HUES48 (cell line): ENCODE results near the gene COL4A6.
"Not testable (repeated sequence)": the region's sequence is repeated elsewhere in the genome, so short reads cannot be mapped to it uniquely, and the experiment has no call there.

Experiments
- H3K27ac ChIP-seq: one replicate; pipeline ENCODE4 v1.7.0; 2013; ENCODE audit warnings: low read depth, low read length, inconsistent platforms
- H3K27me3 ChIP-seq: 2 replicates; pipeline ENCODE4 v1.6.1; 2013; ENCODE audit warnings: mild to moderate bottlenecking, low read length; ENCODE audit not compliant: control insufficient read depth, insufficient read depth
- H3K36me3 ChIP-seq: 2 replicates; pipeline ENCODE4 v1.6.1; 2013; ENCODE audit warnings: low read length; ENCODE audit not compliant: control insufficient read depth, insufficient read depth
- H3K4me1 ChIP-seq: 2 replicates; pipeline ENCODE4 v1.6.1; 2013; ENCODE audit warnings: mild to moderate bottlenecking, low read length; ENCODE audit not compliant: control insufficient read depth, insufficient read depth
- H3K4me3 ChIP-seq: 2 replicates; pipeline ENCODE4 v1.5.1; 2013; ENCODE audit warnings: mild to moderate bottlenecking, low read depth, low read length
- H3K9ac ChIP-seq: 2 replicates; pipeline ENCODE4 v1.6.1; 2013; ENCODE audit warnings: mild to moderate bottlenecking, low read depth, low read length, moderate library complexity
- H3K9me3 ChIP-seq: 2 replicates; pipeline ENCODE4 v1.6.1; 2013; ENCODE audit warnings: low read length; ENCODE audit not compliant: control insufficient read depth, insufficient read depth

COL4A6 gene

DNA sequence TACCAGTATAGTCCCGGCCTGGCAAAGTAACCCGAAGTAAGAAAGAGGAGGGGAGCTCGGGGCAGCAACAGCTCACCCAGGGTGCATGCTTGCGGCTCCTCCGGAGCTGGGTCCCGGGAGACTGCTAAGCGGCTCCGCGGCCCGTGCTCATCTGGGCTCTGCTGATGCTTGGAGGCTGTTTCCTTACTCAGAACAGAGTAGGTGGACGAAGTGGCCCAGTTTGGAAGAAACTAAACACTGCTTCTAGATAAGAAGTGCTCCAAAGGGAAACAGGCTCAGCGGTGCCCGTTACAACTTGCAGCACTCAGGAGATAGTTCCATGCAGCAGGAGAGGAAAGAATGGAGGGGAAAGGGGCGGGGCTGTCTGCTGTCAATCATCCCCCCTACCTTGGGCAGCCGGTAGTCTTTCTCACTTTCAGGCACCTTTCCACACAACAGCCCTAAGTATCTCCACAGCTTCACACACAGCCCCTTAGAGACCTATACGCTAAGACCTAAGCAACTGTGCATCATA, at the start of gene COL4A6:
TSS of gene COL4A6 (minus strand) at position 313 of the 514 bp plus-strand sequence. CDS start at position 87, 226 bp downstream.
- Histone ChIP-seq H3K36me3 (no peaks in the 10 kb centered on the region), H3K9me3 (no peaks in the 10 kb centered on the region), H3K4me1 (peaks cover 38% of the 10 kb centered on the region), H3K9ac (no peak within 1 kb of the TSS; the same call in 1 of the 2 replicates), H3K27ac (peak within 1 kb of the TSS; percentile 89), H3K4me3 (peak within 1 kb of the TSS; percentile 82), H3K27me3 (peaks cover 21% of the 10 kb centered on the region)

- Histone ChIP-seq H3K27ac (no peak overlapping the region), H3K4me1 (no peaks in the 10 kb centered on the region), H3K9ac (no peak overlapping the region), H3K4me3 (no peak overlapping the region), H3K36me3 (0 out of 2 replicates have a peak, but pooled peaks cover 5% of the 10 kb centered on the region), H3K9me3 (no peaks in the 10 kb centered on the region), H3K27me3 (no peaks in the 10 kb centered on the region)
Observed at GRCh38 chrX:108485960-108486359, 47.7 kb upstream of the COL4A6 start.

DNA sequence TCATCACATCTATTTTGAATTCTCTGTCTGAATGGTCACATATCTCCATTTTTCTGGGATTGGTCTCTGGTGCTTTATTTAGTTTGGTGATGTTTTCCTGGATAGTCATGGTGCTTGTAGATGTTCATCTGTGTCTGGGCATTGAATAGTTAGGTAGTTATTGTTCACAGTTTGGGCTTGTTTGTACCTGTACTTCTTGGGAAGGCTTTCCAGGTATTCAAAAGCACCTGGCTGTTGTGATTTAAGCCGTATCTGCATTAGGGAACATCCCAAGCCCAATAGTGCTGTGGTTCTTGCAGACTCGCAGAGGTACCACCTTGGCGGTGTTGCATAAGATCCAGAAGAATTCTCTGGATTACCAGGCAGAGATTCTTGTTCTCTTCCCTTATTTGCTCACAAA, 46.0 kb upstream of the COL4A6 start:
- Histone ChIP-seq H3K27ac (no peak overlapping the region), H3K36me3 (0 out of 2 replicates have a peak, but pooled peaks cover 5% of the 10 kb centered on the region), H3K9me3 (no peaks in the 10 kb centered on the region), H3K4me3 (no peak overlapping the region), H3K4me1 (no peaks in the 10 kb centered on the region), H3K27me3 (no peaks in the 10 kb centered on the region), H3K9ac (no peak overlapping the region)

- H3K36me3 ChIP-seq, H3K27me3 ChIP-seq, H3K4me1 ChIP-seq, H3K9me3 ChIP-seq, H3K4me3 ChIP-seq, H3K9ac ChIP-seq, H3K27ac ChIP-seq: not testable (repeated sequence)
Observed at GRCh38 chrX:108481528-108481927, 43.3 kb upstream of the COL4A6 start.

GRCh38 chrX:108473979-108474378, 35.8 kb upstream of the COL4A6 start:
- Histone ChIP-seq H3K27me3 (no peaks in the 10 kb centered on the region), H3K9me3 (no peaks in the 10 kb centered on the region), H3K36me3 (no peaks in the 10 kb centered on the region), H3K9ac (no peak overlapping the region), H3K4me1 (no peaks in the 10 kb centered on the region), H3K27ac (no peak overlapping the region), H3K4me3 (no peak overlapping the region)

- Histone ChIP-seq H3K9ac (no peak overlapping the region), H3K9me3 (no peaks in the 10 kb centered on the region), H3K27me3 (no peaks in the 10 kb centered on the region), H3K4me1 (peaks cover 22% of the 10 kb centered on the region), H3K36me3 (no peaks in the 10 kb centered on the region), H3K4me3 (no peak overlapping the region), H3K27ac (no peak overlapping the region)
Observed at GRCh38 chrX:108468486-108468885, 30.3 kb upstream of the COL4A6 start.

GRCh38 chrX:108464604-108465003, 26.4 kb upstream of the COL4A6 start:
- Histone ChIP-seq H3K27me3 (no peaks in the 10 kb centered on the region), H3K9ac (no peak overlapping the region), H3K27ac (no peak overlapping the region), H3K36me3 (no peaks in the 10 kb centered on the region), H3K9me3 (no peaks in the 10 kb centered on the region), H3K4me3 (no peak overlapping the region), H3K4me1 (peaks cover 28% of the 10 kb centered on the region)

DNA sequence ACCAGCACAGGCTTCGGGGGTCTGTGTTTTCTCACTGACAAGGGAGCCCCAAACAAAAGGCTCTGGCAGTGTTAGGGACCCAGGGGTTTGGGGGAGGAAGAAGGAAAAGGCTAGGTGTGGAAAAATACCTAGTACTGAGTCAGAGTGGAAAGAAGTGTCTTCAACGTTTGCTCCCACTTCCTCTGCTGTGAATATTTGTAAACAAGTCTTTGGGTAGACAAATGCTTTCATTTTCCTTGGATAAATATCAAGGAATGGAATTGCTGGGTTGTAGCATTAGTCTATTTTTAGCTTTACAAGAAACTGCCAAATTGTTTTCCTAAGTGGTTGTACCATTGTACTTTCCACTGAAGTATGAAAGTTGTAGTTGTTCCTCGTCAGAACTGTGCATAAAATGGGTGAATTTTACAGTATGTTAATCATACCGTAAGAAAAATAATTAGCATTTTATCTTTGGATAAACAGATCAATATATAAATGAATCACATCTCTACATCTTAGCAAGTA, 18.8 kb upstream of the COL4A6 start:
- Histone ChIP-seq H3K27me3 (no peaks in the 10 kb centered on the region), H3K4me3 (no peak overlapping the region), H3K9me3 (no peaks in the 10 kb centered on the region), H3K36me3 (no peaks in the 10 kb centered on the region), H3K4me1 (peaks cover 11% of the 10 kb centered on the region), H3K27ac (no peak overlapping the region), H3K9ac (no peak overlapping the region)

DNA sequence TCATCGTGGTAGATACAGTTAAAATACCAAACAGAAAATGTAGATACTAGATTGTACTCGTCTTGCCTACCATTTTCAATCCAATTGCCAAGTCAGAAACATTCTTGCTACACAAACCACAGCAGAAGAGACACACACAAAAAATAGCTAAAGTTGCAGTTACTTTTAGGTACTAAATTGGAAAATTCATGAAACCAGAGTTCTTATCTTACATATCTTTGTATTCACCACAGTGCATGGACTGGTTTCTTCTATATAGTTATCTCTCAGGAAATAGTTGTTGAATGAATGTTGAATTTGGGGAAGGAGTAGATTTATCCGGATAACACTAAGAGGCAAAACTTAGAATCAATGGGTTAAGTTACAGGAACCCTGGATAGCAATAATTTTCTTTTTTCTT, 15.6 kb upstream of the COL4A6 start:
- H3K27me3 ChIP-seq, result no peaks in the 10 kb centered on the region
- H3K4me3 ChIP-seq, result no peak overlapping the region
- H3K36me3 ChIP-seq, result no peaks in the 10 kb centered on the region
- H3K27ac ChIP-seq, result no peak overlapping the region
- peaks cover 8% of the 10 kb centered on the region for H3K4me1 ChIP-seq
- H3K9me3 ChIP-seq, result no peaks in the 10 kb centered on the region
- H3K9ac ChIP-seq, result no peak overlapping the region

- Histone ChIP-seq H3K36me3 (peaks cover 5% of the 10 kb centered on the region; the same call in 1 of the 2 replicates), H3K27ac (no peak overlapping the region), H3K9ac (no peak overlapping the region)
Observed at GRCh38 chrX:108447303-108447702, 9.1 kb upstream of the COL4A6 start.

GRCh38 chrX:108442901-108443464, 4.8 kb upstream of the COL4A6 start:
- H3K4me1 ChIP-seq, result peaks cover 50% of the 10 kb centered on the region
- H3K27ac ChIP-seq, result no peak overlapping the region
- H3K27me3 ChIP-seq, result 0 out of 2 replicates have a peak, but pooled peaks cover 2% of the 10 kb centered on the region

More at GRCh38 chrX:108447303-108447702, 9.1 kb upstream of the COL4A6 start:
- Histone ChIP-seq H3K4me1 (peaks cover 26% of the 10 kb centered on the region), H3K9me3 (no peaks in the 10 kb centered on the region; the same call in 1 of the 2 replicates), H3K4me3 (no peak overlapping the region), H3K27me3 (no peaks in the 10 kb centered on the region)

More at GRCh38 chrX:108442901-108443464, 4.8 kb upstream of the COL4A6 start:
- peak overlapping the region; percentile 82; the same call in 1 of the 2 replicates for H3K4me3 ChIP-seq
- no peak overlapping the region for H3K9ac ChIP-seq
- H3K36me3 ChIP-seq, result peaks cover 5% of the 10 kb centered on the region; the same call in 1 of the 2 replicates
- H3K9me3 ChIP-seq, result no peaks in the 10 kb centered on the region; the same call in 1 of the 2 replicates
